Measurements from ENCODE around the gene CPTP.
A peak's percentile ranks its signal among the peaks of the same experiment; 100 is the strongest.

The CPTP gene

DNA sequence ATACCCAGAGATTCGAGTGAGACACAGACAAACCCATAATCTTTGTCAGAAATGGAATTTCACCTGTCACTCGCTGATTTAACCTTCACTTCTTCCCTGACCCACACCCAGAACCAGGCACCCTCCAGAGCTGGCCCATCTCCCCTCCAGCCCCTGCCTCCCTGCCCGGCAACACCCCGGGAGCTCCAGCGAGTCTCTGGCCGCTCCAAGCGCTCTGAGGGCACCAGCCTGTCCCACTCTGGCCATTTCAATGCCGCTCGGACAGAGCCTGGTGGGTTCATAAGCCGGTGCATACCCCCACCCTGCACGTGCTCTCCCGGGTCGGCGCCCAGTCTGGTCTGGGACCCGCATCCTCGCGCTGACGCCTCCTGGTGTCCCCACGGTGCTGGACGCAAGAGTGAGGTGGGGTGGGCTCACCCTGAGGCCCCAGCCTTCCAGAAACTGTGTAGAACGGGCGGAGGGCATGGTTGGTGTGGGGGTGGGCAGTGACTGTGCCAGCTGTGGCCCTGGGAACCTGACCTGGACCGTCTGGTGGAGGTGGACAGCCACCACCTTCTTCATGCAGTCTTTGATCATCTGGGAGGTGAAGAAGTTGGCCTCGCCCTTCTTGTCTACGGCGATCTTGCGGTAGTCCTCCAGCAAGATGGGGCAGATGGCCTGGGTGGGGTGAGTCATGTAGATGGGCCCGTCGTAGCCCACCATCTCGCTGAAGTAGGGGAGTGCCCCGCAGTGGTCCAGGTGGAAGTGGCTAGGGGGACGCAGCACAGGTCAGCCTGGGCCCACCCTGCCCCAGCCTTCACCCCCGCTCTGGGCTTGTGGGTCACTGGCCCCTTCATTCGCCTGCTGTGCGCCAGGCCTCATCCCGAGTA, 5.6 kb upstream of the CPTP start:
- FAIRE-seq: no peak
- DNase-seq (ENCODE audit: low spot score): no peak

DNA sequence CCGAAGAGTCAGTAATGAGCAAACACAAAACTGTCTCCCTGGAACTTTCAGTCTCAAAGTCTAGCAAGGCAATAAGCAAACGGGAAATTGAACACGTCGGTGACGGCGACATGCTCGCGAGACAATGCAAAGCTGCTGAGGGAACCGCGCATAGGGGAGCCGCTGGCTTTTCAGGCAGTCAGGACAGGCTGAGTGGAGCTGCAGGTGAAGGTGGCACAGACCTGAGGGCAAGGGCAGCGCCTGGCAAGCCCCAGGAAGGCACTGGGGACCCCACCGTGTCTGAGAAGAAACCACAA, 5.0 kb upstream of the CPTP start:
- DNase-seq (ENCODE audit: low spot score): no peak
- FAIRE-seq: no peak

DNA sequence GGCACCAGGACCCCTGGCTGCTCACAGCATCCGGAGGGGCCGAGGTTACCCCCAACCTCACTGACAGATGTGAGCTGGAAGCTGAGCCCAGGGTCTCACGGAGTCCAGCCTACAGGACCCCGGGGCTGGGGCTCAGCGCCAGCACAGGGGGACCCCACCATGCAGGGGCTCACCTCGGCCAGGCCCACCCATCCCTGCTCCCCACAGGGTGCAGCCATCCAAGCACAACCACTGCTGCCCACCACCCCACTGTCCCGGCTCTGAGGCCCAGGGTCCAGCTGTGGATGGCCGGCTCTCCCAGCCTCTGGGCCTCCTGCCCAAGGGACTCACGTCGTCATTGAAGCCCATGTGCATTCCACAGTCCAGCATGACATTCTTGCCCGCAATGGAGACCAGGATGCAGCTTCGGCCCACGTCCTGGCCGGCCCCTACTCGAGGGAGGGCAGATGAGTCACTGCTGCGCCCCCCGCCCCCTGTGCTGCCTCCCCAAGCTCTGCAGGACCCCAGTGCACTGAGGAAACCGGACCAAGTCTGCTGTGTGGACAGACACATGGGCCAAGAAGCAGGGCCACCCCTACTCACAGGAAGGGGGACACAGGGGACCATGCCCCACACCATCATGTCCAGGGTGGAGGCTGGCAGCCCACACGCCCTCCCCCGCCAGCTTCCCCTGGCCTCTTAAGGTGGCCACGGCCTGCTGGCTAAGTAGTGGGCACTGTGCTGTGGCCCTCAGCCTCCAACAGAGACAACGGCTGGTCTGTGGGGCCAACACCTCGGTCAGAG, 3.7 kb upstream of the CPTP start:
- FAIRE-seq: no peak
- no peak for DNase-seq (ENCODE audit: low spot score)

DNA sequence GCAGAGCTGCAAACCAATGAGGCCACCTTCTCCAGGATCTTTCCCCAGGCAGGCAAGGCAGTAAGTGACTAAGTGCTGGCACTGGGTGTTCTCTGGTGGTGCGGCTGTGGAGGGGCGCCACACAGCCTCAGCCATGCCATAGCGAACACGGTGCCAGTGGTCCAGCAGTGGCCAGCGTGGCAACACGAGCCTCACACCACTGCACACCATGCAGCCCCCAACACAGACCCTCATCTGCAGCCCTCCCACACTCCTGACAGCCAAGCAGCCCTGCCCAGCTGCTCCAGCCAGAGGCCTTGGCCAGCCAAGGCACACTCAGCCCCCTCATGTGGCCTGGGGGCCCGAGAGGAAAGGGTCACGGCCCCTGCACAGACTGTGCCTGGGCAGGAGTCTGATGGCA, 3.1 kb upstream of the CPTP start:
- FAIRE-seq (no peak), DNase-seq (ENCODE audit: low spot score) (no peak)

DNA sequence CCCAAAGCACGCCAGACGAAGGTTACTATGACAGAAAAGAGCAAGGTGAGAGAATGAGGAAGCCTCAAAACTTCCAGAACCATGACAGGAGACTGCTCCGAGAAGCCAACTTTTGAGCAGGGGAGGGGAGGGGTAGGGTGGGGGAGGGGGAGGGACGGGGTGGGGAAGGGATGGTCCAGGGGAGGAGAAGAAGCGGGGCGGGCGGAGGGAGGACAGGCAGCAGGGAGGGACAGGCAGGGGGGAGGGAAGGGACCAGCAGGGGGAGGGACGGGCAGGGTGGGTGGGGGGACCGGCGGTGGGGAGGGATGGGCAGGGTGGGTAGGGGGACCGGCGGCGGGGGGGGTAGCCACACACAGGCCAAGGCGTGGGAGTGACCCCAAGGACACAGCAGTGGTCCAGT, 2.2 kb upstream of the CPTP start:
- DNase-seq (ENCODE audit: low spot score) (no peak), FAIRE-seq (no peak)

DNA sequence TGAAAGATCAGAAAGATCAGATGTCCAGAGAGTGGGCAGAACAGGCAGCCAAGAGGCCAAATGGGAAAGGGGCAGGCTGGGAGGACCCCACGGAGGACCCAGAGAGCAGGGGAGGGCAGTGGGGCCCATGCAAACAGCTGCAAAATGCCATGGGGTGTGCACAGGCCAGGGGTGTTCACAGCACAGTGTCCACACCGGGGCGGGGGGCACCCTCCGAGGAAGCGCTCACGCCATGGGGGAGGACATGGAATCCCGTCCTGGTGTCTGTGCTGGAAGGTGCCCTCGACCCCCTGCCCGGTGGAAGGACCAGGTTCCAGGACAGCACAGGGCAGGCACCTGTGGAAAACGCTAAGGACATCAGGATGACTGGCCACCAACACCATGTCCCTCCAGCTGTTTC, 1.6 kb upstream of the CPTP start:
- FAIRE-seq (no peak), DNase-seq (ENCODE audit: low spot score) (no peak)

DNA sequence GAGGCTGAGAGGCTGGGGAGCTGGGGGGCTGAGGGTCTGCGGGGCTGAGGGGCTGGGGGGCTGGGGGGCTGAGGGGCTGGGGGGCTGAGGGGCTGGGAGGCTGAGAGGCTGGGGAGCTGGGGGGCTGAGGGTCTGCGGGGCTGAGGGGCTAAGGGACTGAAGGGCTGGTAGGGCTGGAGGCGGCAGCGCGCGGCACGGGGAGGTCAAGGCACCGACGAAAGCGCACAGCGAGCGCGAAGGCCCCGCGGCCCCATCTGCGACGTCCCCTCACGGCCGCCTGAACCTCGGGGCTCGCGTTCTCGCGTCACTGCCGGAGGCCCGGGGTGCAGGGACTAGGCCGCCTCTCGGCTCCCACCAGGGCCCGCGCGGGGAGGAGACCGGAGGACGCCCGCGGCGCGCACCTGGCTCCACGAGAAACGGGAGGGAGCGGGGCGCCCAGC, 498 bp upstream of the CPTP start:
- FAIRE-seq (no peak), DNase-seq (ENCODE audit: low spot score) (no peak)

DNA sequence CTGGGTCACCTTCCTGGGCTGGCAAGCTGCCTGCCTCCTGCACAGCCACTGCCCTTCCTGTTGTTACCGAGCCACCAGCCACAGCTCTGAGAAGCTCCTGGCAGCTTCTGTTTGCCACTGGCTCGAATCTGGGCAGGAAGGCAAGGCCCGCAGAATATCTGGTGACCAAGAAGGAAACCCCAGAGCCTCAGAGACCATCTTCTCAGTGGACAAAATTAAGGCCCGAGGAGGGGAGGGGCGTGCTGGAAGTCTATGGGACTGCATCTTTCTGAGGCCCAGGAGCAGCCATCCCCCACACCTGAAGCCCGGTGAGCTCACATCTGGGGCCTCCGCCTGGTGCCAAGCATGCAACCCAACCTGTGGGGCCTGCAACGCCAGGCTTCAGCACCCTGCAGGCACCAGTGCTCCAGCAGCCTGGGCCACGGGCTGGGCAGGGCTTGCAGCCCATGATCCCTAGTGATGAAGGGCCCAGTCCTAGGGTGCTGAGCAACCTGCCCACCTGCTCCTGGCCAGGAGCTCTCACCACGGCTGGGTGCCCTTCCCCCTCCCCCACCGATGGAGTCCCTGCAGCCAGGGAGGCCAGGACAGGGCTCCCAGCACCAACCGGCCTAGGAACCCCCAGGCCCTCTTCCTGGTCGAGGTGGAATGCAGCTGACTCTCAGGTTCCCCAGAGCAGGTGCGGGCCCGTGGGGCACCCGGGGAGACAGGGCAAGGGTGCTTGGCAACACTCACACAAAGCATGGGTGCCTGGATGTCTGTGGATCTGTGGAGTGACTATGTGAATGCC, 879 bp downstream of the CPTP start:
- FAIRE-seq (no peak), DNase-seq (ENCODE audit: low spot score) (no peak)

DNA sequence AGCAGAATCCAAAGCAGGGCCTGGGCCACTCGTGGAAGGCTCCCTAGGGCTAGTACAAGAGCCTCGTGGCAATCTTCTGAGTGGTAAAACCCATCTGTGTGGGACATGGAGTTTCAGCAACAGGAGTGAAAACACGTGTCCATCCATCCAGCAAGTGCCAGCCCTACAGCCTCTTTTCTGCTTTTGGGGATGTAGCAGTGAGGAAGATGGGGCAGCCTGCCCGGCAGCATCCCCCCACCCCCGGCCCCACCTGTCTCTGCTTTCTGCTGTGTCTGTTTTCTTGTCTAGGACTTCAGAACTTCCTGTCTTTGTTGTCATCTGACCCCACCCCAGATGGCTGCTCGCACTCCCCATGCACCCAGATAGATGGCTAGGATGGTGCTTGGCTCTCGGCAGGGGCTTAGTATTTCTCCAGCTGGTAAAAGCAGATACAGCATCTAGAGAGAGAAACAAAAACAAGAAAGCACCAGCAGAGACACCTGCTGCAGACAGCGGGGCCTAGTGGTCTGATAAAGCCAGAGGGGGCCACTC, 1.5 kb downstream of the CPTP start:
- FAIRE-seq (no peak), DNase-seq (ENCODE audit: low spot score) (no peak)

DNA sequence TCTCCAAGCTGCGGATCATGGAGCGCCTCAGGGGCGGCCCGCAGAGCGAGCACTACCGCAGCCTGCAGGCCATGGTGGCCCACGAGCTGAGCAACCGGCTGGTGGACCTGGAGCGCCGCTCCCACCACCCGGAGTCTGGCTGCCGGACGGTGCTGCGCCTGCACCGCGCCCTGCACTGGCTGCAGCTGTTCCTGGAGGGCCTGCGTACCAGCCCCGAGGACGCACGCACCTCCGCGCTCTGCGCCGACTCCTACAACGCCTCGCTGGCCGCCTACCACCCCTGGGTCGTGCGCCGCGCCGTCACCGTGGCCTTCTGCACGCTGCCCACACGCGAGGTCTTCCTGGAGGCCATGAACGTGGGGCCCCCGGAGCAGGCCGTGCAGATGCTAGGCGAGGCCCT, 2.7 kb downstream of the CPTP start:
- FAIRE-seq (no peak), DNase-seq (ENCODE audit: low spot score) (no peak)

DNA sequence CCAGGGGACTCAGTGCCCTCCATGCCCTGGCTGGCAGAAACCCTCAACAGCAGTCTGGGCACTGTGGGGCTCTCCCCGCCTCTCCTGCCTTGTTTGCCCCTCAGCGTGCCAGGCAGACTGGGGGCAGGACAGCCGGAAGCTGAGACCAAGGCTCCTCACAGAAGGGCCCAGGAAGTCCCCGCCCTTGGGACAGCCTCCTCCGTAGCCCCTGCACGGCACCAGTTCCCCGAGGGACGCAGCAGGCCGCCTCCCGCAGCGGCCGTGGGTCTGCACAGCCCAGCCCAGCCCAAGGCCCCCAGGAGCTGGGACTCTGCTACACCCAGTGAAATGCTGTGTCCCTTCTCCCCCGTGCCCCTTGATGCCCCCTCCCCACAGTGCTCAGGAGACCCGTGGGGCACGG, 3.7 kb downstream of the CPTP start:
- no peak for DNase-seq (ENCODE audit: low spot score)

DNA sequence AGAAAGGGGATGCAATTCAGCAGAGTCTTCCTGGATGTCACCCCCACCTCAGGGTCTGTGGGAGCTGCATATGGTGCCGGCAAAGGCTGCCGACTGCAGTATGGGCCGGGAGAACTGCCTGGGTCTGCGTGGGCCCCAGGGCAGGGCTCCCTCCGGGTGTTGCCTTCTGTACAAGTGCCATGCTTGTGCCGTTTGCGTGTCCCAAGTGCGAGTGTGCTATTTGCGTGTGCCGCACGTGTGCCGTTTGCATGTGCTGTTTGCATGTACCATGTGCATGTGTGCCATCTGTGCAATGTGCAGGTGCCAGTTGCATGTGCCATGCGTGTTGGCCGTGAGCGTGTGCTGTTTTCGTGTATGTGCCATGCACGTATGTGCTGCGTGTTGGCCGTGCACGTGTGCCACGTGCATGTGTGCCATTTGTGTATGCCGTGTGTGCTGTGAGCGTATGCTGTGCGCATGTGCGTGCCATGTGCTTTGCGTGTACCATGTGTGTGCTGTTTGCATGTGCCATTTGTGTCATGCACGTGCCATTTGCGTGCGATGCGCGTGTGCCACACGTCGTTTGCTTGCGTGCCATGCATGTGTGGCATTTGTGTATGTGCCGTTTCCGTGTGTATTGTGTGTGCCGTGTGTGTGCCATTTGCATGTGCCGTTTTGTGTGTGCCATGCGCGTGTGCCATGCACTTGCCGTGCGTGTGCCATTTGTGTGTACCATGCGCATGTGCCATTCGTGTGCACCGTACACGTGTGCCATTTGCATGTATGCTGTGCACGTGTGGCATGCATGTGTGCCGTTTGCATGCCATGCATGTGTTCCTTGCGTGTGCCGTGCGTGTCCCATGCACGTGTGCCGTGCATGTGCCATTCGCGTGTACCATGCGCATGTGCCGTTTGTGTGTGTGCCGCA, 5.0 kb downstream of the CPTP start:
- DNase-seq (ENCODE audit: low spot score) (no peak), FAIRE-seq (peak; percentile 87)

More for the DNA sequence above, 3.7 kb downstream of the CPTP start:
- no peak for FAIRE-seq

DNA sequence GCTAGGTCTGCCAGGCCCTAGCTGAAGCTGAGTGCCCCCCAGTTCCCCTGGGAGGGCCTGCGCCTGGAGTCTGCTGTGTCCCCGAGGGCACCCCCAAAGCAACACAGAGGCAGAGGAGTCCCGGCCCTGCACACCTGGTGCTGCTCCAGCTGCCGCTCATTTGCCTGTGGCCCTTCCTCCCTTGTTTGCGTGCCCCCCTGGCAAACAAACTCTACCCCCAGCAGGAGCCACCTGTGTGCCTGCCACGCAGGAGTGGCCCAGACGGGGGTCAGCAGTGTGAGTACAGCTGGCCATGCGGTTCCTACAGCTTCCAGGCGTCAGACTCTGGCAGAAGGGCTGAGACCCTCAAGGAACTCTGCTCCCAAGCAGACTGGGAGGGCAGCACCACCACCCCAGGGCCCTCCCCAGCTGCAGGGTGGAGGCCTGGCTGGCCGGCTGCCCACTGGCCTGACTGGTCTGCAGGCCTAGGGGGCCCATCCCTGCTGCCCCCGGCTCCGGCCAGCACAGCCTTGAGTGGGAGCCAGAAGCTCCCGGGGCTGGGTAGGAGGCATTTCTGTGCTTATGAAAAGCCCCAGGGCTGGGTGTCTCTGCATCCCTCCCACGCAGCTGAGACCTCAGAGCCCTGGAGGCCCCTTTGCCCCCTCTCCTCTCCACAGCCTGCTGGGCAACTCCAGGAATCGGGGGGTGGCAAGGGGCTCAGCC, 5.9 kb downstream of the CPTP start:
- DNase-seq (ENCODE audit: low spot score): no peak
- FAIRE-seq: no peak

DNA sequence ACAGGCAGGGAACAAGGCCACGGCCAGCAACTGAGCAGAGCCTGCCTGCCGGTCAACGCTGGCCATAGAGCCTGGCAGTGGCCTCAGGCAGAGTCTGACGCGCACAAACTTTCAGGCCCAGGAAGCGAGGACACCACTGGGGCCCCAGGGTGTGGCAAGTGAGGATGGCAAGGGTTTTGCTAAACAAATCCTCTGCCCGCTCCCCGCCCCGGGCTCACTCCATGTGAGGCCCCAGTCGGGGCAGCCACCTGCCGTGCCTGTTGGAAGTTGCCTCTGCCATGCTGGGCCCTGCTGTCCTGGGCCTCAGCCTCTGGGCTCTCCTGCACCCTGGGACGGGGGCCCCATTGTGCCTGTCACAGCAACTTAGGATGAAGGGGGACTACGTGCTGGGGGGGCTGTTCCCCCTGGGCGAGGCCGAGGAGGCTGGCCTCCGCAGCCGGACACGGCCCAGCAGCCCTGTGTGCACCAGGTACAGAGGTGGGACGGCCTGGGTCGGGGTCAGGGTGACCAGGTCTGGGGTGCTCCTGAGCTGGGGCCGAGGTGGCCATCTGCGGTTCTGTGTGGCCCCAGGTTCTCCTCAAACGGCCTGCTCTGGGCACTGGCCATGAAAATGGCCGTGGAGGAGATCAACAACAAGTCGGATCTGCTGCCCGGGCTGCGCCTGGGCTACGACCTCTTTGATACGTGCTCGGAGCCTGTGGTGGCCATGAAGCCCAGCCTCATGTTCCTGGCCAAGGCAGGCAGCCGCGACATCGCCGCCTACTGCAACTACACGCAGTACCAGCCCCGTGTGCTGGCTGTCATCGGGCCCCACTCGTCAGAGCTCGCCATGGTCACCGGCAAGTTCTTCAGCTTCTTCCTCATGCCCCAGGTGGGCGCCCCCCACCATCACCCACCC, 6.7 kb downstream of the CPTP start, which contains the start of gene TAS1R3:
Gene TAS1R3, plus strand, starts transcription at position 213 of the 898 bp plus-strand sequence. Its CDS starts 66 bp downstream, at position 279.
- FAIRE-seq: no peak

DNA sequence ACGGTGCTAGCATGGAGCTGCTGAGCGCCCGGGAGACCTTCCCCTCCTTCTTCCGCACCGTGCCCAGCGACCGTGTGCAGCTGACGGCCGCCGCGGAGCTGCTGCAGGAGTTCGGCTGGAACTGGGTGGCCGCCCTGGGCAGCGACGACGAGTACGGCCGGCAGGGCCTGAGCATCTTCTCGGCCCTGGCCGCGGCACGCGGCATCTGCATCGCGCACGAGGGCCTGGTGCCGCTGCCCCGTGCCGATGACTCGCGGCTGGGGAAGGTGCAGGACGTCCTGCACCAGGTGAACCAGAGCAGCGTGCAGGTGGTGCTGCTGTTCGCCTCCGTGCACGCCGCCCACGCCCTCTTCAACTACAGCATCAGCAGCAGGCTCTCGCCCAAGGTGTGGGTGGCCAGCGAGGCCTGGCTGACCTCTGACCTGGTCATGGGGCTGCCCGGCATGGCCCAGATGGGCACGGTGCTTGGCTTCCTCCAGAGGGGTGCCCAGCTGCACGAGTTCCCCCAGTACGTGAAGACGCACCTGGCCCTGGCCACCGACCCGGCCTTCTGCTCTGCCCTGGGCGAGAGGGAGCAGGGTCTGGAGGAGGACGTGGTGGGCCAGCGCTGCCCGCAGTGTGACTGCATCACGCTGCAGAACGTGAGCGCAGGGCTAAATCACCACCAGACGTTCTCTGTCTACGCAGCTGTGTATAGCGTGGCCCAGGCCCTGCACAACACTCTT, 7.6 kb downstream of the CPTP start:
- FAIRE-seq (no peak), DNase-seq (ENCODE audit: low spot score) (no peak)

More for the DNA sequence above, 6.7 kb downstream of the CPTP start, which contains the start of gene TAS1R3:
- no peak for DNase-seq (ENCODE audit: low spot score)

DNA sequence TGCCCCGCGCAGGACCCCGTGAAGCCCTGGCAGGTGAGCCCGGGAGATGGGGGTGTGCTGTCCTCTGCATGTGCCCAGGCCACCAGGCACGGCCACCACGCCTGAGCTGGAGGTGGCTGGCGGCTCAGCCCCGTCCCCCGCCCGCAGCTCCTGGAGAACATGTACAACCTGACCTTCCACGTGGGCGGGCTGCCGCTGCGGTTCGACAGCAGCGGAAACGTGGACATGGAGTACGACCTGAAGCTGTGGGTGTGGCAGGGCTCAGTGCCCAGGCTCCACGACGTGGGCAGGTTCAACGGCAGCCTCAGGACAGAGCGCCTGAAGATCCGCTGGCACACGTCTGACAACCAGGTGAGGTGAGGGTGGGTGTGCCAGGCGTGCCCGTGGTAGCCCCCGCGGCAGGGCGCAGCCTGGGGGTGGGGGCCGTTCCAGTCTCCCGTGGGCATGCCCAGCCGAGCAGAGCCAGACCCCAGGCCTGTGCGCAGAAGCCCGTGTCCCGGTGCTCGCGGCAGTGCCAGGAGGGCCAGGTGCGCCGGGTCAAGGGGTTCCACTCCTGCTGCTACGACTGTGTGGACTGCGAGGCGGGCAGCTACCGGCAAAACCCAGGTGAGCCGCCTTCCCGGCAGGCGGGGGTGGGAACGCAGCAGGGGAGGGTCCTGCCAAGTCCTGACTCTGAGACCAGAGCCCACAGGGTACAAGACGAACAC, 8.3 kb downstream of the CPTP start:
- DNase-seq (ENCODE audit: low spot score): no peak
- no peak for FAIRE-seq

DNA sequence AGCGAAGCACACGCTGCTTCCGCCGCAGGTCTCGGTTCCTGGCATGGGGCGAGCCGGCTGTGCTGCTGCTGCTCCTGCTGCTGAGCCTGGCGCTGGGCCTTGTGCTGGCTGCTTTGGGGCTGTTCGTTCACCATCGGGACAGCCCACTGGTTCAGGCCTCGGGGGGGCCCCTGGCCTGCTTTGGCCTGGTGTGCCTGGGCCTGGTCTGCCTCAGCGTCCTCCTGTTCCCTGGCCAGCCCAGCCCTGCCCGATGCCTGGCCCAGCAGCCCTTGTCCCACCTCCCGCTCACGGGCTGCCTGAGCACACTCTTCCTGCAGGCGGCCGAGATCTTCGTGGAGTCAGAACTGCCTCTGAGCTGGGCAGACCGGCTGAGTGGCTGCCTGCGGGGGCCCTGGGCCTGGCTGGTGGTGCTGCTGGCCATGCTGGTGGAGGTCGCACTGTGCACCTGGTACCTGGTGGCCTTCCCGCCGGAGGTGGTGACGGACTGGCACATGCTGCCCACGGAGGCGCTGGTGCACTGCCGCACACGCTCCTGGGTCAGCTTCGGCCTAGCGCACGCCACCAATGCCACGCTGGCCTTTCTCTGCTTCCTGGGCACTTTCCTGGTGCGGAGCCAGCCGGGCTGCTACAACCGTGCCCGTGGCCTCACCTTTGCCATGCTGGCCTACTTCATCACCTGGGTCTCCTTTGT, 9.1 kb downstream of the CPTP start:
- DNase-seq (ENCODE audit: low spot score) (no peak), FAIRE-seq (no peak)
